ENCODE results near the gene BRWD1. TPM values are rescaled to one million over a fixed set of nuclear protein-coding genes. Genes with fewer than 3 reads are reported as not detected.

Gene BRWD1
- polyA plus RNA-seq, 4 donors = 8.6 to 33.5 (median 9.9) TPM

- no peak overlapping the region for H3K27ac ChIP-seq (ENCODE audit: low read depth in 1 of 3, low read length in 2 of 3)
- FAIRE-seq (no peak), DNase-seq (no peak)
- no peaks in the 10 kb centered on the region for H3K27me3 ChIP-seq (ENCODE audit: control insufficient read depth in 3 of 3, insufficient read depth in 3 of 3, low read length in 3 of 3)
- H3K36me3 ChIP-seq (ENCODE audit: control insufficient read depth in 3 of 3, insufficient read depth in 2 of 3, low read depth in 1 of 3, low read length in 3 of 3) = peaks cover 0 to 24% (median 4%) of the 10 kb centered on the region in 3 donors
- H3K9me3 ChIP-seq (ENCODE audit: control insufficient read depth in 2 of 2, insufficient read depth in 1 of 2, low read depth in 1 of 2, low read length in 1 of 2) = no peaks in the 10 kb centered on the region
- no peaks in the 10 kb centered on the region for H3K4me1 ChIP-seq (ENCODE audit: control insufficient read depth in 3 of 3, insufficient read depth in 2 of 3, low read depth in 1 of 3, low read length in 2 of 3)
- no peak overlapping the region for H3K4me3 ChIP-seq (ENCODE audit: low read depth in 1 of 3, low read length in 3 of 3)
- 35 to 38% (median 37%) methylated on average over 3 of the region's 3 CpGs for WGBS, 3 donors
These were observed 137.1 kb downstream of the BRWD1 start for GRCh38 chr21:39176271-39176709.

- no peak for FAIRE-seq
- H3K36me3 ChIP-seq (ENCODE audit: control insufficient read depth in 3 of 3, insufficient read depth in 2 of 3, low read depth in 1 of 3, low read length in 3 of 3) = peaks cover 0 to 23% (median 4%) of the 10 kb centered on the region in 3 donors
- H3K4me1 ChIP-seq (ENCODE audit: control insufficient read depth in 3 of 3, insufficient read depth in 2 of 3, low read depth in 1 of 3, low read length in 2 of 3) = no peaks in the 10 kb centered on the region
- no peak for DNase-seq
- H3K27me3 ChIP-seq (ENCODE audit: control insufficient read depth in 3 of 3, insufficient read depth in 3 of 3, low read length in 3 of 3) = no peaks in the 10 kb centered on the region
- no peak overlapping the region for H3K27ac ChIP-seq (ENCODE audit: low read depth in 1 of 3, low read length in 2 of 3)
- no peak overlapping the region for H3K4me3 ChIP-seq (ENCODE audit: low read depth in 1 of 3, low read length in 3 of 3)
- WGBS, 3 donors = 83 to 87% (median 83%) methylated on average over 10 of the region's 10 CpGs
- H3K9me3 ChIP-seq (ENCODE audit: control insufficient read depth in 2 of 2, insufficient read depth in 1 of 2, low read depth in 1 of 2, low read length in 1 of 2) = no peaks in the 10 kb centered on the region
These were observed 137.8 kb downstream of the BRWD1 start for GRCh38 chr21:39175665-39176064.

- Histone ChIP-seq H3K9me3 (ENCODE audit: control insufficient read depth in 2 of 2, insufficient read depth in 1 of 2, low read depth in 1 of 2, low read length in 1 of 2) (no peaks in the 10 kb centered on the region), H3K27me3 (ENCODE audit: control insufficient read depth in 3 of 3, insufficient read depth in 3 of 3, low read length in 3 of 3) (no peaks in the 10 kb centered on the region), H3K27ac (ENCODE audit: low read depth in 1 of 3, low read length in 2 of 3) (no peak overlapping the region), H3K36me3 (ENCODE audit: control insufficient read depth in 3 of 3, insufficient read depth in 2 of 3, low read depth in 1 of 3, low read length in 3 of 3) (peaks cover 0 to 23% (median 4%) of the 10 kb centered on the region in 3 donors), H3K4me3 (ENCODE audit: low read depth in 1 of 3, low read length in 3 of 3) (no peak overlapping the region), H3K4me1 (ENCODE audit: control insufficient read depth in 3 of 3, insufficient read depth in 2 of 3, low read depth in 1 of 3, low read length in 2 of 3) (no peaks in the 10 kb centered on the region)
- WGBS, 3 donors = 68 to 77% (median 74%) methylated on average over 4 of the region's 4 CpGs
- DNase-seq (no peak), FAIRE-seq (no peak)
These were observed 138.3 kb downstream of the BRWD1 start for GRCh38 chr21:39175154-39175553.

GRCh38 chr21:39173716-39174680 is 139.4 kb downstream of the BRWD1 start:
- FAIRE-seq = no peak
- H3K27me3 ChIP-seq (ENCODE audit: control insufficient read depth in 3 of 3, insufficient read depth in 3 of 3, low read length in 3 of 3) = no peaks in the 10 kb centered on the region

GRCh38 chr21:39169906-39170305 is 143.5 kb downstream of the BRWD1 start:
- Histone ChIP-seq H3K4me1 (ENCODE audit: control insufficient read depth in 3 of 3, insufficient read depth in 2 of 3, low read depth in 1 of 3, low read length in 2 of 3) (no peaks in the 10 kb centered on the region), H3K36me3 (ENCODE audit: control insufficient read depth in 3 of 3, insufficient read depth in 2 of 3, low read depth in 1 of 3, low read length in 3 of 3) (peaks cover 0 to 16% (median 4%) of the 10 kb centered on the region in 3 donors), H3K27ac (ENCODE audit: low read depth in 1 of 3, low read length in 2 of 3) (no peak overlapping the region), H3K4me3 (ENCODE audit: low read depth in 1 of 3, low read length in 3 of 3) (no peak overlapping the region), H3K9me3 (ENCODE audit: control insufficient read depth in 2 of 2, insufficient read depth in 1 of 2, low read depth in 1 of 2, low read length in 1 of 2) (peaks cover 0 to 3% of the 10 kb centered on the region in 2 donors), H3K27me3 (ENCODE audit: control insufficient read depth in 3 of 3, insufficient read depth in 3 of 3, low read length in 3 of 3) (no peaks in the 10 kb centered on the region)
- DNase-seq (no peak), FAIRE-seq (no peak)
- WGBS, 3 donors = 86 to 96% (median 92%) methylated on average over 5 of the region's 5 CpGs

More at GRCh38 chr21:39173716-39174680, 139.4 kb downstream of the BRWD1 start:
- peaks cover 0 to 24% (median 4%) of the 10 kb centered on the region in 3 donors for H3K36me3 ChIP-seq (ENCODE audit: control insufficient read depth in 3 of 3, insufficient read depth in 2 of 3, low read depth in 1 of 3, low read length in 3 of 3)
- no peak for DNase-seq
- 81 to 91% (median 88%) methylated on average over 3 of the region's 3 CpGs for WGBS, 3 donors
- H3K9me3 ChIP-seq (ENCODE audit: control insufficient read depth in 2 of 2, insufficient read depth in 1 of 2, low read depth in 1 of 2, low read length in 1 of 2) = no peaks in the 10 kb centered on the region
- H3K4me1 ChIP-seq (ENCODE audit: control insufficient read depth in 3 of 3, insufficient read depth in 2 of 3, low read depth in 1 of 3, low read length in 2 of 3) = no peaks in the 10 kb centered on the region
- no peak overlapping the region for H3K27ac ChIP-seq (ENCODE audit: low read depth in 1 of 3, low read length in 2 of 3)
- H3K4me3 ChIP-seq (ENCODE audit: low read depth in 1 of 3, low read length in 3 of 3) = no peak overlapping the region

- Histone ChIP-seq H3K9me3 (ENCODE audit: control insufficient read depth in 2 of 2, insufficient read depth in 1 of 2, low read depth in 1 of 2, low read length in 1 of 2) (peaks cover 0 to 13% of the 10 kb centered on the region in 2 donors), H3K36me3 (ENCODE audit: control insufficient read depth in 3 of 3, insufficient read depth in 2 of 3, low read depth in 1 of 3, low read length in 3 of 3) (peaks cover 0 to 16% (median under 1%) of the 10 kb centered on the region in 3 donors), H3K4me1 (ENCODE audit: control insufficient read depth in 3 of 3, insufficient read depth in 2 of 3, low read depth in 1 of 3, low read length in 2 of 3) (no peaks in the 10 kb centered on the region), H3K27ac (ENCODE audit: low read depth in 1 of 3, low read length in 2 of 3) (no peak overlapping the region), H3K4me3 (ENCODE audit: low read depth in 1 of 3, low read length in 3 of 3) (no peak overlapping the region), H3K27me3 (ENCODE audit: control insufficient read depth in 3 of 3, insufficient read depth in 3 of 3, low read length in 3 of 3) (no peaks in the 10 kb centered on the region)
- FAIRE-seq = no peak
- WGBS, 3 donors = 83 to 90% (median 88%) methylated on average over 2 of the region's 2 CpGs
- DNase-seq = no peak
These were observed 144.6 kb downstream of the BRWD1 start for GRCh38 chr21:39168800-39169199.

- Histone ChIP-seq H3K36me3 (ENCODE audit: control insufficient read depth in 3 of 3, insufficient read depth in 2 of 3, low read depth in 1 of 3, low read length in 3 of 3) (peaks cover 0 to 2% (median 0%) of the 10 kb centered on the region in 3 donors), H3K9me3 (ENCODE audit: control insufficient read depth in 2 of 2, insufficient read depth in 1 of 2, low read depth in 1 of 2, low read length in 1 of 2) (peaks cover 0 to 13% of the 10 kb centered on the region in 2 donors), H3K4me3 (ENCODE audit: low read depth in 1 of 3, low read length in 3 of 3) (no peak overlapping the region), H3K27me3 (ENCODE audit: control insufficient read depth in 3 of 3, insufficient read depth in 3 of 3, low read length in 3 of 3) (peaks cover 0 to 2% (median 0%) of the 10 kb centered on the region in 3 donors), H3K4me1 (ENCODE audit: control insufficient read depth in 3 of 3, insufficient read depth in 2 of 3, low read depth in 1 of 3, low read length in 2 of 3) (no peaks in the 10 kb centered on the region), H3K27ac (ENCODE audit: low read depth in 1 of 3, low read length in 2 of 3) (no peak overlapping the region)
- FAIRE-seq (no peak), DNase-seq (no peak)
- WGBS, 3 donors = 88 to 91% (median 91%) methylated on average over 2 of the region's 2 CpGs
These were observed 148.9 kb downstream of the BRWD1 start for GRCh38 chr21:39164523-39164922.

GRCh38 chr21:39161064-39161463 is 152.4 kb downstream of the BRWD1 start:
- DNase-seq = peak in 1 of 2 donors; percentile 21
- no peaks in the 10 kb centered on the region for H3K4me1 ChIP-seq (ENCODE audit: control insufficient read depth in 3 of 3, insufficient read depth in 2 of 3, low read depth in 1 of 3, low read length in 2 of 3)
- 10 to 49% (median 27%) methylated on average over 3 of the region's 3 CpGs for WGBS, 3 donors
- FAIRE-seq = no peak
- H3K27ac ChIP-seq (ENCODE audit: low read depth in 1 of 3, low read length in 2 of 3) = no peak overlapping the region
- H3K4me3 ChIP-seq (ENCODE audit: low read depth in 1 of 3, low read length in 3 of 3) = no peak overlapping the region
- H3K27me3 ChIP-seq (ENCODE audit: control insufficient read depth in 3 of 3, insufficient read depth in 3 of 3, low read length in 3 of 3) = peaks cover 0 to 2% (median 0%) of the 10 kb centered on the region in 3 donors
- no peaks in the 10 kb centered on the region for H3K36me3 ChIP-seq (ENCODE audit: control insufficient read depth in 3 of 3, insufficient read depth in 2 of 3, low read depth in 1 of 3, low read length in 3 of 3)
- peaks cover 0 to 13% of the 10 kb centered on the region in 2 donors for H3K9me3 ChIP-seq (ENCODE audit: control insufficient read depth in 2 of 2, insufficient read depth in 1 of 2, low read depth in 1 of 2, low read length in 1 of 2)
